Spleen (tissue), 11 donors: ENCODE data around the gene NRN1. TPM values are rescaled to one million over a fixed set of nuclear protein-coding genes. Genes with fewer than 3 reads are reported as not detected.

Source experiments
- DNase-seq: peaks from one replicate; pipeline ENCODE4 v3.0.0-alpha.2; 2020
- H3K27ac ChIP-seq, 8 donors: fragments of 200-600 bp; sonication (generic) in 7 of 8; 1 replicate in 4 of 8; 2 replicates in 4 of 8; pipeline versions ENCODE4 v1.5.0 to v1.8.0; 2016 to 2021; ENCODE audit warnings: inconsistent platforms in 4 of 8, mild to moderate bottlenecking in 4 of 8, moderate library complexity in 1 of 8
- H3K27me3 ChIP-seq, 7 donors: fragments of 200-600 bp; sonication (generic) in 6 of 7; replicated peaks in 1 of 7; 1 replicate in 4 of 7; 2 replicates in 3 of 7; pipeline versions ENCODE4 v1.5.0 to v1.8.0; 2016 to 2021; ENCODE audit warnings: inconsistent platforms in 3 of 7, mild to moderate bottlenecking in 1 of 7
- H3K36me3 ChIP-seq, 6 donors: fragments of 200-600 bp; sonication (generic) in 5 of 6; 1 replicate in 4 of 6; 2 replicates in 2 of 6; pipeline versions ENCODE4 v1.5.0 to v1.8.0; 2016 to 2021; ENCODE audit warnings: inconsistent platforms in 2 of 6
- H3K4me1 ChIP-seq, 6 donors: fragments of 200-600 bp; sonication (generic) in 5 of 6; 1 replicate in 3 of 6; 2 replicates in 3 of 6; pipeline versions ENCODE4 v1.5.0 to v1.8.0; 2016 to 2021; ENCODE audit warnings: inconsistent platforms in 3 of 6
- H3K4me3 ChIP-seq, 8 donors: fragments of 200-600 bp; sonication (generic) in 7 of 8; 1 replicate in 4 of 8; 2 replicates in 4 of 8; pipeline versions ENCODE4 v1.5.0 to v1.8.0; 2016 to 2021; ENCODE audit warnings: inconsistent platforms in 4 of 8, mild to moderate bottlenecking in 4 of 8, moderate library complexity in 2 of 8
- H3K9me3 ChIP-seq, 8 donors: fragments of 200-600 bp; sonication (generic) in 7 of 8; 1 replicate in 4 of 8; 2 replicates in 4 of 8; pipeline versions ENCODE4 v1.5.0 to v1.8.0; 2016 to 2021; ENCODE audit warnings: inconsistent platforms in 4 of 8
- POLR2A ChIP-seq, 3 donors: fragments of 450-650 bp; IDR thresholded peaks; one replicate each; pipeline ENCODE4 v1.5.1; 2017; ENCODE audit warnings: antibody characterized with exemption in 3 of 3, mild to moderate bottlenecking in 1 of 3
- POLR2AphosphoS5 ChIP-seq, 3 donors: sonication (generic); formaldehyde crosslinking; IDR thresholded peaks; one replicate each; pipeline ENCODE4 v1.5.1; 2017; ENCODE audit warnings: antibody characterized with exemption in 3 of 3
- WGBS, 5 donors: extraction: QIAGEN DNeasy Blood & Tissue Kit in 3 of 5; methylation state at CpG; one replicate each; pipeline versions ENCODE4 v1.1.5 to v1.1.7; 2013 to 2018; 5-methylcytosine and 5-hydroxymethylcytosine counted together
- intact Hi-C: fragments of 100-400 bp; cut with DNase I; formaldehyde crosslinking; loops from one replicate; pipeline ENCODE4 v1.15.0; 2023; ENCODE audit warnings: low total_unique reads
- polyA plus RNA-seq, 3 donors: library from polyadenylated mRNA; stranded (reverse); fragments of 200-250 nt; gene quantifications; one replicate each; pipeline ENCODE4 v1.2.1, GENCODE V29; 2013
- total RNA-seq, 7 donors: library from RNA; depleted of rRNA in 3 of 7; stranded (reverse); fragments of >200 nt in 3 of 7; fragmentation: NEBNext Ultra II Directional in 4 of 7; extraction: Animal tissue kit (Norgen Biotek cat#: 25700) in 4 of 7; gene quantifications; one replicate each; pipeline versions ENCODE4 v1.1.0 to v1.2.1, GENCODE V29; 2016 to 2021
- TF ChIP-seq, protein P1 (sequence below), 11 experiments: fragments of 200-600 bp in 7 of 11; fragments of 450-650 bp in 4 of 11; sonication (generic) in 4 of 11; IDR thresholded peaks in 8 of 11; conservative IDR thresholded peaks in 3 of 11; 1 replicate in 7 of 11; 2 replicates in 4 of 11; pipeline versions ENCODE4 v1.4.0 to v1.8.0; 2016 to 2021; ENCODE audit warnings: antibody characterized with exemption in 11 of 11, inconsistent platforms in 4 of 11, mild to moderate bottlenecking in 1 of 11
- donor health status: healthy with polysubstance abuse.
- donor health status: DM: no; HTN: no; CAD: no; lungs with moderate emphysema.
- donor health status: DM: no; HTN: no; CAD: no.
- donor health status: Bipolar disorder and iron deficiency.
- donor health status: healthy.
- donor health status: DM: no; HTN: no; CAD: no.
- donor health status: DM: yes; HTN: yes; CAD: no.

Gene NRN1
- total and polyA plus RNA-seq, 10 donors = 6.9 to 28.5 (median 18.3) TPM

DNA sequence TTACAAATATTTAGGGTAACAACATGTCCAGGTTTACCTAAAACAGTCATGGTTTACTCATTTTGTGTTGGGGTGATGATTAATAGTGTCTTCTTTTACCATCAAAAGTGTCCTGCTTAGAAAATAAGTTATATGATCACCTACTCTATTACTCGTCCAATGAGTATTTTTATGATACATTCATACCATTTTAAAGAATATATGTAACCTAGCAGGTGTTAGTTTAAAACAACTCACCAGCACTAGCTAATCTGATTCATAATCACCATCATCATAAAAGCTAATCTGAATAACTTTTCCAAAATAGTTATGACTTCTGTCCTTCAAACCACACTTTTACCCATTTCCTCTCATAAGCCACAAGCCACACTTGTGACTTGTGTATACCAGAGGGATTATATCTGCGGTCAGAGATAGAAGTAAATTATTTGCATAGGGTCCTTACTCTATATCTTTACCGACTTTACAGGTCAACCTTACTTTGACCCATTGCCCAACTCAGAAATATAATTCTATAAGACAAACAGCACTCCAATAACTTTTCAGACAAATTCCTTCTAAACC is 33.3 kb upstream of the NRN1 start:
- no peak for DNase-seq
- Histone ChIP-seq H3K36me3 (no peaks in the 10 kb centered on the region), H3K27me3 (peaks cover 0 to 34% (median 0%) of the 10 kb centered on the region in 7 donors), H3K9me3 (no peaks in the 10 kb centered on the region), H3K4me3 (no peak overlapping the region), H3K4me1 (no peaks in the 10 kb centered on the region), H3K27ac (no peak overlapping the region)
- TF ChIP-seq, protein P1, sequence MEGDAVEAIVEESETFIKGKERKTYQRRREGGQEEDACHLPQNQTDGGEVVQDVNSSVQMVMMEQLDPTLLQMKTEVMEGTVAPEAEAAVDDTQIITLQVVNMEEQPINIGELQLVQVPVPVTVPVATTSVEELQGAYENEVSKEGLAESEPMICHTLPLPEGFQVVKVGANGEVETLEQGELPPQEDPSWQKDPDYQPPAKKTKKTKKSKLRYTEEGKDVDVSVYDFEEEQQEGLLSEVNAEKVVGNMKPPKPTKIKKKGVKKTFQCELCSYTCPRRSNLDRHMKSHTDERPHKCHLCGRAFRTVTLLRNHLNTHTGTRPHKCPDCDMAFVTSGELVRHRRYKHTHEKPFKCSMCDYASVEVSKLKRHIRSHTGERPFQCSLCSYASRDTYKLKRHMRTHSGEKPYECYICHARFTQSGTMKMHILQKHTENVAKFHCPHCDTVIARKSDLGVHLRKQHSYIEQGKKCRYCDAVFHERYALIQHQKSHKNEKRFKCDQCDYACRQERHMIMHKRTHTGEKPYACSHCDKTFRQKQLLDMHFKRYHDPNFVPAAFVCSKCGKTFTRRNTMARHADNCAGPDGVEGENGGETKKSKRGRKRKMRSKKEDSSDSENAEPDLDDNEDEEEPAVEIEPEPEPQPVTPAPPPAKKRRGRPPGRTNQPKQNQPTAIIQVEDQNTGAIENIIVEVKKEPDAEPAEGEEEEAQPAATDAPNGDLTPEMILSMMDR (IDR thresholded peaks at IDR 0.05 in 8 of 11, conservative IDR thresholded peaks at IDR 0.05 in 3 of 11) = no peak
- TF ChIP-seq POLR2A (IDR thresholded peaks at IDR 0.05) (no peak), POLR2AphosphoS5 (IDR thresholded peaks at IDR 0.05) (no peak)
- intact Hi-C loops = no loop called here
- 40 to 60% (median 45%) methylated on average over 3 of the region's 3 CpGs for WGBS, 5 donors

DNA sequence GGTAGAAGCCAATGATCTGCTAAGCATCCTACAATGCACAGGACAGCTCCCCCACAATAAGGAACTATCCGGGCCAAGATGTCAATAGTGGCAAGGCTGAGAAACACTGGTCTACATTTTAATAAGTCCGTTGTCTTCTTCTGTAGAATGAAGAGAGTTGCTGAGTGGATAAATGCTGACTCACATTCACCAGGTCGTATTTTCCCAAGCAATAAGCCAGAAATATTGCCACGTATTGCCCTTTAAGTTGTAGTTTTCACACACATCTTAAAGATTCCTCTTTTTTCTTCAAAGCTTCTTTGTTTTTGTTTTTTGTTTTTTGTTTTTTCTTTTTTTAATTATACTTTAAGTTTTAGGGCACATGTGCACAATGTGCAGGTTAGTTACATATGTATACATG is 30.5 kb upstream of the NRN1 start:
- no peak for TF ChIP-seq POLR2AphosphoS5 (IDR thresholded peaks at IDR 0.05)
- TF ChIP-seq, protein P1 (IDR thresholded peaks at IDR 0.05 in 8 of 11, conservative IDR thresholded peaks at IDR 0.05 in 3 of 11) = no peak
- no peak for TF ChIP-seq POLR2A (IDR thresholded peaks at IDR 0.05)
- intact Hi-C loops = no loop called here
- Histone ChIP-seq H3K27ac (no peak overlapping the region), H3K4me3 (no peak overlapping the region), H3K4me1 (no peaks in the 10 kb centered on the region), H3K9me3 (no peaks in the 10 kb centered on the region), H3K27me3 (peaks cover 0 to 20% (median 0%) of the 10 kb centered on the region in 7 donors), H3K36me3 (no peaks in the 10 kb centered on the region)
- WGBS, 5 donors = 82 to 95% (median 87%) methylated on average over 4 of the region's 4 CpGs
- DNase-seq = no peak

DNA sequence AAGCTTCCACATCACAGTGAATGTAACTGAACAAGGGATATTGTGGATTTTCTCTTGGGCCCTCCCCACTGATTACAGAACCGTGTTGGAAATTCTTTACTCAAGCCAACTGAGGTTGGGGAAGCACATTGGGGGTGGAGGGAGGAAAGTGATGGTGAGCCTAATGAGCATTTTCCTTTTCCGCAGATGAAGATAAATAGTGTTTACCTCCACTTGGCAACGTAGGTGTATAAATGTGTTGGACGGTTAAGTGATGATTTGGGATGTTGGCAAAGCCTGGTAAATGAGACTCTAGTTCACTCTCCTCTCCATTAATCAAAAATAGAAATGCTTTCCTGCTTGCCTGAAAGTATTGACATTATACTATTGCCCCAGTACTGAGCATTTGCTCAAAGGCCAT is 27.1 kb upstream of the NRN1 start:
- intact Hi-C loops = no loop called here
- Histone ChIP-seq H3K27me3 (peaks cover 0 to 4% (median 0%) of the 10 kb centered on the region in 7 donors), H3K36me3 (no peaks in the 10 kb centered on the region), H3K9me3 (no peaks in the 10 kb centered on the region), H3K4me3 (no peak overlapping the region), H3K27ac (no peak overlapping the region), H3K4me1 (no peaks in the 10 kb centered on the region)
- 74 to 86% (median 80%) methylated on average over 4 of the region's 4 CpGs for WGBS, 5 donors
- TF ChIP-seq POLR2AphosphoS5 (IDR thresholded peaks at IDR 0.05) = no peak
- TF ChIP-seq POLR2A (IDR thresholded peaks at IDR 0.05) = no peak
- TF ChIP-seq, protein P1 (IDR thresholded peaks at IDR 0.05 in 8 of 11, conservative IDR thresholded peaks at IDR 0.05 in 3 of 11) = no peak
- no peak for DNase-seq

DNA sequence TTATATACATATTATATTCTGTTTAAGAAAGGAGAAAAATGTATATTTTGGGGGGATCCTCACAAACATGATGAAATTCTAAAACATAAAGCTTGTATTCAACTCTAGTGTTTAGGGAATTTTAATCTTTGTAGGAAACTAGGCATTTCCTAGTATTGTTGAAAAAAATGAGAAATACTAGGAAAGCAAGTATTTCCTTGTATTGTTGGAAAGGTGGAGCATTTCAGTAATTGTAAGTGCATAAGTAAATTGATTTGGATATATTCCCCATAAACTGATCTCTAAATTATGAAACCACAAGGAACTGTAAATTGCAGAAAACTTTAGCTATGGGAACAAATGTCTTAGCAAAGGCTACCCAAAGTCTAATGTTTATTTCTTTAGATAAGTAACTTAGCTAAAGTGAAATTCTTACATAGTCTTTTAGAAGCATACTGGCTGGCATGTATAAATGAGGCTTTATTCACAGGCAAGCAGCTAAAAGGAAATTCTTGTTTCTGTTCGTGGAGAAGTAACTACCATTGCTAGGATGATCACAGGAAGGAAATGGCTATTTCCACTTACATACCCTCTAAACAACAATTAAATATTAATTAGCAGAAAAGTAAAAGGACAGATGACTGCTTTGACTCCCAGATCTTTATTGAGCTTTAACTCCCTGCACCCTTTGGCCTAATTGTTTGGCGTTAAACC is 19.9 kb upstream of the NRN1 start:
- Histone ChIP-seq H3K27ac (peak overlapping the region in 7 of 8 donors; percentile 47 to 81 (median 65)), H3K27me3 (peaks cover 0 to 35% (median 0%) of the 10 kb centered on the region in 7 donors), H3K4me3 (no peak overlapping the region), H3K4me1 (no peaks in the 10 kb centered on the region), H3K9me3 (no peaks in the 10 kb centered on the region), H3K36me3 (no peaks in the 10 kb centered on the region)
- 53 to 64% (median 57%) methylated on average over 2 of the region's 2 CpGs for WGBS, 5 donors
- intact Hi-C loops = no loop called here
- no peak for DNase-seq
- TF ChIP-seq POLR2AphosphoS5 (IDR thresholded peaks at IDR 0.05) = no peak
- TF ChIP-seq POLR2A (IDR thresholded peaks at IDR 0.05) = no peak
- TF ChIP-seq, protein P1 (IDR thresholded peaks at IDR 0.05 in 8 of 11, conservative IDR thresholded peaks at IDR 0.05 in 3 of 11) = no peak
